GM18873 (cell line): ENCODE measurements around the gene SIDT2.
A peak's percentile ranks its signal among the peaks of the same experiment; 100 is the strongest.

Source experiments
- ATAC-seq: cut with Tn5 transposase; IDR thresholded peaks from one replicate; pipeline ENCODE4 v1.9.1; 2021; ENCODE audit warnings: mild to moderate bottlenecking, moderate library complexity, moderate number of reproducible peaks; ENCODE audit not compliant: unreplicated experiment, low FRiP score

SIDT2 gene

DNA sequence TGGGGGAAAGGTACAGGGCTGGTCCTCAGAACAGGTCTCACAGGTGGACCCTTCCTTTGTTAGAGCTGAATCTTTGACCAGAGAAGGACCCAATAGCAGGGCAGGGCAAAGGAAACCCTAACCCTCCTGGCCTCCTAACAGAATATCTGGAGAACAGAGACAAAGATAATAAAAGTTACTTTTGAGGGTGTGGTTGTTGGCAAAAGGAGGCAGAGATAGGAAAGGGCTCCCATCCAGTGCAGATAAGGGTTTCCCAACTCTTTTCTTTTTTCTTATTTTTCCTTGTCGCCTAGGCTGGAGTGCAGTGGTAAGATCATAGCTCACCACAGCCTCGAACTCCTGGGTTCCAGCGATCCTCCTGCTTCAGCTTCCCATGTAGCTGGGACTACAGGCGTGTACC lies 41.5 kb downstream of the SIDT2 start:
- no peak for ATAC-seq

GRCh38 chr11:117220568-117220967 lies 42.0 kb downstream of the SIDT2 start:
- no peak for ATAC-seq

- no peak for ATAC-seq
Measured at GRCh38 chr11:117220999-117221774, 42.6 kb downstream of the SIDT2 start.

- ATAC-seq, result no peak
Measured at GRCh38 chr11:117221775-117222517, 43.4 kb downstream of the SIDT2 start.

- ATAC-seq, result no peak
Measured at GRCh38 chr11:117222991-117223740, 44.6 kb downstream of the SIDT2 start.

DNA sequence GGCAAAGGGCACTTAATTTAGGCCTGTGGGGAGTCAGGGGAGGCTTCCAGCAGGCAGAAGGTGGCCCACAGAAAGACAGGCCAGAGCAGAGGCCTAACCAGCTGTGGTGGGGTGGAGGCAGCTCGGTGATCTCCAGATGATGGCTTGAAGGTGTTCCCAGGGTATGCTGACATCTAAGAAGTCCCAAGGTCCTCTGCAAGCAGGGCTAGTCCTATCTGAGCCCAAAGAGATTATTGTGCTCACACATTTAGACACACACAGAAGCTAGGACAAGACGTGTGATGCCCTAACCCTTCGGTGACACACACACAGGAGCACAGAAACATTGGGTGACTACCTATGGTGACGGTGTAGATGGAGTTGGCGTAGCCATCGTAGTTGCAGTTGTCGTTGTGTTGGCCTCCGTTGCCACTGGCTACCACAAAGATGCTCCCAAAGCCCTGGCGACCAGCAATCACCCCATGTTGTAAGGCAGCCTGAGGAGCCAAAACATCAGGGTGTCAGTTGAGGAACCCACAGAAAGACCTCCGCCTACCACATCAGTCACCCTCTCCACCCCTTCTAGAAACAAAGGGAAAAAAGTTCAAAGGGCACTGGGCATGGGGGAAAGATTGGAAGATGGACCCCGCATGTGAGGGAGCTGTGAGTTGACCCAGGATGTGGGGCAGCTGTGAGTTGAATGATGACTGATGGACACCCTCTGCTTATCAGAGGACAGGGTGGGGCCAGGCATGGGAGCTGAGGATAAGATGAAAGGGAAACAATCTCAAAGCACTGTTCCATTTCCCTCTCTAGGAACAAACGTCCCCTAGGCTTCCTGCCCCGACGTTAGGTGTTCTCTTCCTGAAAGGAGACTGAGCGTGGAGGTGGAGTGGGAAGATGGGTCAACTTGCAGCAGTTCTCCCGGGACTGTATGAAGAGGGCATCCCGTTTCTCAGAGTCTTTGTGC lies 45.5 kb downstream of the SIDT2 start:
- ATAC-seq, result no peak

DNA sequence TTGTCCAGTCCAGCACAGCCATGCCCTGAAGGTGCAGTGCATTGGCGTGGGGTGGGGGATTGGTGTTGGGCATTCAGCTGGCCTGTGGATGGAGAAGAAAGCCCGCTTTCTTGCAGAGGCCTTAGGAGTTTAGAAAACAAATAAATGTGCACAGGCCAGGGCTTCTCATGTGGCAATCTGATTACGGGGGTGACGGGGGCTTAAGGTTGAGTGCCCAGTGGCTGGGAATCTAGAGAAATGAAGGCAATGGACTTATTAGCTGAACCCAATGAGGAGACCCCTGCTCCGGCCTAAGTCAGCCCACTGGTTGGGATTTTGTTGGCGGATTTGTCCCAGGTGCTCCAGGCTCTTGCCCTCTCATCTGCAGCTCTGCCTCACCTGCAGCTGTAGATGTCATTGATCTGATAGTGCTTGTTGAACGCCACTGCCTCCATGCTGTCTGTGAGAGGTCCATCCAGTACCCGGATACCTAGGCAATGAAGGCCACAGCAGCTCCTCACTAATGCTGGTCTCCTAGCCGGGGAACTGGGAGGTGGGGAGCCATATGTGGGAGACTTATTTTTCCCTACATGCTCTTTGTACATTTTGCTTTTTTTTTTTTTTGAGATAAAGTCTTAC lies 47.1 kb downstream of the SIDT2 start:
- no peak for ATAC-seq

DNA sequence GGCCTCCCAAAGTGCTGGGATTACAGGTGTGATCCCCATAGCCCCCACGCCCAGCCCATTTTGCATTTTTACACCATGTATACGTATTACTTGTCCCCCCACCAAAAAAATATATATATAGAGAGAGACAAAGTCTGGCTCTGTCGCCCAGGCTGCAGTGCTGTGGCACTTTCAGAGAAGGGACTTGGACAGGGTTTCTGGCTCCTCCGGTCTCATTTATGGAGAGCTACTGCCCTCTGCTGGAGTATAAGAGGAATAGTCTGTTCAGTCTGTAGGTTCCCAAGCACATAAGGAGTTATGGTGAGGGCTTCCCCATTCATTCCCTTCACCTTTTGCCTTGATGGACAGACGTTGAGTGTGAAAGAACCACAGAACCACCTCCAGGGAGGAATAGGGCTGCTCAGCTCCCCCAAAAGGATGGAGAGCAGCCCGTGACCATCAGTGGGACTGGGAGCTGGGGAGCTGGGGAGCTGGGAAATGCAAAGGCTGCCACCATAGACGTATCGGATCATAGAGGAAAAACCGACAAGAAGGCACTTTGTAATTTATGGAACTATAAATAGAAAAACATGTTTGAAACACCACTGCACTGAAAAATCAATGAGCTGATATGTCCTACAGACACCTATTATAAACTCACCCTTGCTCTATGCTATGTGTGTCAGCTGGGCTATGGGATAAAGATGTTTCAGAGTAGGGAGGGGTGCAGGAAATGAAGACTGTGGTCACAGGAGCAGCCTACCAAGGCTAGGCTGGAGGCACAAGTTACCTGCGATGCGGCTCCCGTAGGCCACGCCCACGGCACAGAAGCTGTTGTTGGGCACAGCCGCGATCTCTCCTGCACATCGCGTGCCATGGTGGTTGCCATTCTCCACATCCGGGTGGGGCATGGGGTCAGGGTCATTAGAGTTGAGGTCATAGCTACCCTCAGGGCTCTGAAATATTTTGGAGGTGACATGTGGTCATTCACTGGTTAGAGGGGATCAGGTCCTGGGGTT lies 48.1 kb downstream of the SIDT2 start:
- no peak for ATAC-seq

GRCh38 chr11:117228091-117228490 lies 49.5 kb downstream of the SIDT2 start:
- no peak for ATAC-seq

DNA sequence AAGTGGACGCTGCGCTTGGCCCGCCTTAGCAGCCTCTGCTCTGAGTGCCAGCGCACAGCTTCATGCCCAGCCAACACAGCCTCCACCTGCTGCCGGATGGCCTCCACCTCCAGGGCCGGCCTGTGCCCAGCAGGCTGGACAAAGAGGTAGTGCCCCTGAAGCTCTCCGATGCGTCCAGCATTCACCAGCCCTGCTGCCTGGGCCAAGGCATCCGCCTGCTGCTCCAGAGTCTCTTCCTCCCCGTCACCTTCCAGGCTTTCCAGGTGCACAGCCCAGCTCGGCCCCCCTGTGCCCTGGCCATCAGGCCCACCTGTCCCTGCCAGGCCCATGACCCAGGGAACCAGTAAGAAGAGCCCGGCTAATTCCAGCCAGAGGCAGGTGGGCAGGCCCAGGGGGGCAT lies 50.9 kb downstream of the SIDT2 start:
- ATAC-seq, result no peak

- no peak for ATAC-seq
Measured at GRCh38 chr11:117229931-117230285, 51.4 kb downstream of the SIDT2 start.

DNA sequence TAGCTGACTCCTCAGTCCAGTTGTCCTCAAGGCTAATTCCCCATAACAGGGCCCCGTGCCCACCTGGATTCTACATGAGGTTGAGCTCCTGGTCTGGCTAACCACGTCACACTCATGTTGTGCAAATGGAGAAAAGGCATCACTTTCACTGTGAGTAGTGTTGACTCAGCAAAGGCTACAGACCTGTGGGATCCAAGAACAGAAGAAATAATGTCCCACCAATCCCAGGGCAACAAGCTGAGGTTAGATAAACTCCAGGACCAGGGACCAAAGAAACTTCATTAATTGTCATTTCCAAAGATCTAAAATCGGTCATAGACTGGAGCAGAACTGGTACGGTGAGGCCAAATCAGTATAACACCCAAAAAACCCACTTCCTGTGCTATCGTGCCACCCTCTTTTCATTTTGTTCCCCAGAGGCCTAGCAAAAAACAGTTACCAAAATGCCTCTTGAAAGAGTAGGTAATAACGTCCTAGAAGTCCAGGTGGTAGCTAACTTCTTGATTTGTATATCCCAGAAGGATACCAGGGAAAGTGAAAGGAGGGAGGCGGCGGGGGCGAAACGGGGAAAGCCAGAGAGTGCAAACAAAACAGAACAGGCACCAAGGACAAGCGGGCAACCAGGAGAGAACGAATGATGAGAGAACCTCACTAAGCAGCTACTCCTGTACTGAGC lies 51.9 kb downstream of the SIDT2 start:
- no peak for ATAC-seq

DNA sequence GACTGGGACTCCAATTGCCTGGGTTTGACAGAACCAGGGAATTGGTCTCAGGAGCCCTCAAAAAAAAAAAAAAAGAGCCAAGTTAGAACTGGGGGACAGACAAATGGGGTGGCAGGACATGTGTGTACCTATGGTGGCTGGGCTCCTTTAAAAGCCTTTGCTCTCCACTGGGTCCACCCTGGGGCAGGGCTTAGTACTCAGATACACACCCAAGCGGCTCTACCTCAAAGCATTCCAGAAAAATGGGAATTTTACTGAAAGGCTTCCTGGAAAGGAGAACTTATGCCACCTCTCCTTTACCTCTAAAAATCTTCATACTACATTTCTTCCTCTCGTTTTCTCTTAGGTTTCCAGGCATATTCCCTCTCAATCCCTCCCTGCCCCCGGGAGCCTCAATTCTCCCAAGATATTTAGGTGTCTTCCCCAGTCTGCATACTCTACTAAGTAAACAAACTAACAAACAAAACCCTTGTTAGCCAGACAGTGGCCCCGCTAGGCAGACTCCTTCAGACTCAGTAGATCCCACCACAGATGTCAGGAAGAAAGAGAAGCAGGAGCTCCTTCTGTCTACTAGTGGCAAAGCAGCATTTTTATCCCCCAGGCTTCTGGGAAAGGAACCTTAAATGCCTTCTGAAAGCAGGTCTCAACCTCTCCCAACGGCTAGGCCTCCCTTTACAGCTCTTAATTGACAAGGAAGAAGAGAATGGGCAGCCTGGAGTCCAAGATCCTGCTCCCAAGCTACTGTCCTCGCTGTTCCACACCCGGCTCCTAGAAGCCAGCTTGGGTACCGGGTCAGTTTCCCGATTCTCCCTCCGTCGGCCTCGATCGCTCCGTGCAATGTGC lies 52.7 kb downstream of the SIDT2 start:
- no peak for ATAC-seq

- ATAC-seq, result no peak
Measured at GRCh38 chr11:117231842-117232091, 53.2 kb downstream of the SIDT2 start, which contains the start of gene PCSK7. Gene PCSK7 (minus strand): TSS chr11:117232073. CDS start chr11:117229844, 2,229 bp downstream.

- ATAC-seq, result peak; percentile 45
Measured at GRCh38 chr11:117232092-117232878, 53.7 kb downstream of the SIDT2 start, which contains the start of gene RNF214. Gene RNF214 (plus strand): TSS chr11:117232671. CDS start chr11:117234273, 1,602 bp downstream.

GRCh38 chr11:117232911-117233409 lies 54.4 kb downstream of the SIDT2 start:
- ATAC-seq, result no peak
